GM13976 (cell line): ENCODE measurements around the gene TMIGD3.

Experiments
- DNase-seq: peaks from one replicate; pipeline ENCODE4 v3.0.0; 2012; ENCODE audit warnings: low spot score
- CTCF ChIP-seq: IDR thresholded peaks from 2 replicates; pipeline ENCODE4 v1.5.1; 2012; ENCODE audit warnings: borderline replicate concordance, mild to moderate bottlenecking; ENCODE audit not compliant: insufficient read depth; ENCODE audit errors: extremely low read depth, missing control alignments, control extremely low read depth
- in situ Hi-C: fragments of 300-500 bp; cut with MboI; formaldehyde crosslinking; loops from one replicate; pipeline ENCODE4 v1.12.0; 2022; ENCODE audit warnings: low sequenced_read_pairs, mixed read lengths, inconsistent platforms; ENCODE audit not compliant: unreplicated experiment

The TMIGD3 gene

GRCh38 chr1:111515291-111516004 lies 12.0 kb upstream of the TMIGD3 start:
- in situ Hi-C loops = loop anchor here (10.0 kb wide), 1 partner anchor 129 kb away; no protein-coding TSS in a partner anchor
- DNase-seq = peak; percentile 55
- TF ChIP-seq CTCF = no peak

GRCh38 chr1:111513410-111514020 lies 10.1 kb upstream of the TMIGD3 start:
- in situ Hi-C loops = loop anchor here (10.0 kb wide), 1 partner anchor 131 kb away; no protein-coding TSS in a partner anchor
- no peak for DNase-seq
- no peak for TF ChIP-seq CTCF

GRCh38 chr1:111512931-111513330 lies 9.5 kb upstream of the TMIGD3 start:
- no peak for DNase-seq
- TF ChIP-seq CTCF = no peak
- in situ Hi-C loops = loop anchor here (10.0 kb wide), 1 partner anchor 132 kb away; no protein-coding TSS in a partner anchor

GRCh38 chr1:111512132-111512889 lies 8.9 kb upstream of the TMIGD3 start:
- no peak for DNase-seq
- no peak for TF ChIP-seq CTCF
- in situ Hi-C loops = loop anchor here (10.0 kb wide), 1 partner anchor 132 kb away; no protein-coding TSS in a partner anchor

GRCh38 chr1:111511370-111511769 lies 7.9 kb upstream of the TMIGD3 start:
- TF ChIP-seq CTCF = no peak

GRCh38 chr1:111509997-111510375 lies 6.6 kb upstream of the TMIGD3 start:
- TF ChIP-seq CTCF = no peak
- DNase-seq = no peak
- in situ Hi-C loops = loop anchor here (10.0 kb wide), 3 partner anchors 135 to 235 kb away; no protein-coding TSS in a partner anchor

More at GRCh38 chr1:111511370-111511769, 7.9 kb upstream of the TMIGD3 start:
- in situ Hi-C loops = loop anchor here (10.0 kb wide), 1 partner anchor 133 kb away; no protein-coding TSS in a partner anchor
- DNase-seq = no peak
